Caco-2 (cell line): ENCODE results near the gene TEX35. TPM values are rescaled to one million over a fixed set of nuclear protein-coding genes. Genes with fewer than 3 reads are reported as not detected.
A peak's percentile ranks its signal among the peaks of the same experiment; 100 is the strongest.

Source experiments
- BruUV-seq: library from RNA; stranded (reverse); fragments of 400-500 nt; replicated peaks from 2 replicates; lab custom pipeline; 2021; lab: Mats Ljungman, UMichigan
- CTCF ChIA-PET: fragments of 300-600 bp; sonication (Branson Sonifier 250); formaldehyde crosslinking; loops from one replicate; lab custom pipeline; 2022; ENCODE audit warnings: antibody characterized with exemption; lab: Charles Lee
- POLR2A ChIA-PET: fragments of 300-600 bp; sonication (Branson Sonifier 250); formaldehyde crosslinking; loops from one replicate; lab custom pipeline; 2022; ENCODE audit warnings: antibody characterized with exemption; lab: Charles Lee
- DNase-seq, 2 experiments: peaks; one replicate each; pipeline versions ENCODE4 v3.0.0 to v3.0.0-alpha.2; 2020 to 2022
- H3K27me3 ChIP-seq: replicated peaks from 2 replicates; pipeline ENCODE4 v1.6.0; 2011; ENCODE audit warnings: low read length; ENCODE audit not compliant: control insufficient read depth, insufficient read depth
- H3K36me3 ChIP-seq: 2 replicates; pipeline ENCODE4 v1.5.1; 2011; ENCODE audit warnings: low read length; ENCODE audit not compliant: control insufficient read depth, insufficient read depth
- H3K4me1 ChIP-seq: fragments of 250-450 bp; sonication (Bioruptor Pico); 2 replicates; pipeline ENCODE4 v1.5.1; 2020; ENCODE audit warnings: mild to moderate bottlenecking
- H3K4me3 ChIP-seq: 2 replicates; pipeline ENCODE4 v1.5.1; 2011; ENCODE audit warnings: low read depth, mild to moderate bottlenecking, control low read depth, low read length
- H3K9me3 ChIP-seq: fragments of 250-450 bp; sonication (Bioruptor Pico); 2 replicates; pipeline ENCODE4 v1.5.1; 2020; ENCODE audit warnings: mild to moderate bottlenecking, moderate library complexity
- H3K27ac Mint-ChIP-seq: one replicate; pipeline ENCODE4 v1.8.0; 2022; ENCODE audit warnings: mixed read lengths; ENCODE audit not compliant: unreplicated experiment
- H3K27me3 Mint-ChIP-seq: one replicate; pipeline ENCODE4 v1.8.0; 2022; ENCODE audit warnings: mixed read lengths; ENCODE audit not compliant: insufficient read depth, unreplicated experiment
- H3K36me3 Mint-ChIP-seq: one replicate; pipeline ENCODE4 v1.8.0; 2022; ENCODE audit warnings: mild to moderate bottlenecking, mixed read lengths; ENCODE audit not compliant: insufficient read depth, unreplicated experiment
- H3K4me1 Mint-ChIP-seq: one replicate; pipeline ENCODE4 v1.8.0; 2022; ENCODE audit warnings: low read depth, mixed read lengths; ENCODE audit not compliant: unreplicated experiment
- H3K4me3 Mint-ChIP-seq: one replicate; pipeline ENCODE4 v1.8.0; 2022; ENCODE audit warnings: mild to moderate bottlenecking, moderate library complexity, mixed read lengths; ENCODE audit not compliant: unreplicated experiment
- H3K9me3 Mint-ChIP-seq: one replicate; pipeline ENCODE4 v1.8.0; 2022; ENCODE audit warnings: mixed read lengths; ENCODE audit not compliant: unreplicated experiment
- intact Hi-C: fragments of 100-400 bp; cut with micrococcal nuclease; formaldehyde crosslinking; loops from one replicate; pipeline ENCODE4 v1.10.0; 2022; ENCODE audit not compliant: unreplicated experiment
- total RNA-seq: library from RNA; stranded (reverse); gene quantifications from 2 replicates; pipeline ENCODE4 v1.2.3, GENCODE V29; 2022
- TF ChIP-seq, protein P1 (sequence below), 2 experiments: fragments of 200-600 bp in 1 of 2; IDR thresholded peaks; 1 replicate in 1 of 2; 2 replicates in 1 of 2; pipeline versions ENCODE4 v1.5.1 to v1.8.0; 2011 to 2022; ENCODE audit warnings: antibody characterized with exemption in 1 of 2, control low read depth in 1 of 2, inconsistent platforms in 1 of 2, low read depth in 1 of 2, low read length in 1 of 2, mild to moderate bottlenecking in 1 of 2, moderate library complexity in 1 of 2; ENCODE audit not compliant: insufficient read depth in 1 of 2, severe bottlenecking in 1 of 2, unreplicated experiment in 1 of 2

The TEX35 gene
- total RNA-seq, 1 experiment from 2014 or later, result not detected

DNA sequence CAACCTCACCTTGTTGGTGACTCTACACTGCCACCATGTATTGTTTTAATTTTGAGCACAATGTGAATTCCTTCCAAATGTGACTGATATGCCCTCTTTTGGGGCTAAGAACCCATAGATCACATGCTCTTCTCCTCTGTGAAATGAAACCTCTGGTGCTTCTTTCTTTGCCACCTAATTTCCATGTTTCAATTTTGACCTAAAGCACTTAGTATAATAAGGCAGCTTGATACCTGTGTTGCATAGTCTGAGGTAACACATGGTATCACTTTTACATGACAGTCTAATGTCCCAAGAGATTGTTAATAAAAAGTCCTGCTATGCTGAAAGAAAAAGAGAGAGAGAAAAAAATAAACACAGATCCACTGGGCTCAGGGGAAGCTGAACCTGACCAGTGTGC lies 40.4 kb upstream of the TEX35 start:
- H3K4me1 Mint-ChIP-seq, result peaks cover 5% of the 10 kb centered on the region
- Histone ChIP-seq H3K9me3 (no peaks in the 10 kb centered on the region), H3K4me3 (no peak overlapping the region), H3K4me1 (peaks cover 26% of the 10 kb centered on the region), H3K27me3 (no peaks in the 10 kb centered on the region), H3K36me3 (peaks cover 2% of the 10 kb centered on the region)
- H3K9me3 Mint-ChIP-seq, result no peaks in the 10 kb centered on the region
- DNase-seq, result no peak
- H3K4me3 Mint-ChIP-seq, result no peak overlapping the region
- H3K27ac Mint-ChIP-seq, result peak overlapping the region; percentile 14
- TF ChIP-seq, protein P1, sequence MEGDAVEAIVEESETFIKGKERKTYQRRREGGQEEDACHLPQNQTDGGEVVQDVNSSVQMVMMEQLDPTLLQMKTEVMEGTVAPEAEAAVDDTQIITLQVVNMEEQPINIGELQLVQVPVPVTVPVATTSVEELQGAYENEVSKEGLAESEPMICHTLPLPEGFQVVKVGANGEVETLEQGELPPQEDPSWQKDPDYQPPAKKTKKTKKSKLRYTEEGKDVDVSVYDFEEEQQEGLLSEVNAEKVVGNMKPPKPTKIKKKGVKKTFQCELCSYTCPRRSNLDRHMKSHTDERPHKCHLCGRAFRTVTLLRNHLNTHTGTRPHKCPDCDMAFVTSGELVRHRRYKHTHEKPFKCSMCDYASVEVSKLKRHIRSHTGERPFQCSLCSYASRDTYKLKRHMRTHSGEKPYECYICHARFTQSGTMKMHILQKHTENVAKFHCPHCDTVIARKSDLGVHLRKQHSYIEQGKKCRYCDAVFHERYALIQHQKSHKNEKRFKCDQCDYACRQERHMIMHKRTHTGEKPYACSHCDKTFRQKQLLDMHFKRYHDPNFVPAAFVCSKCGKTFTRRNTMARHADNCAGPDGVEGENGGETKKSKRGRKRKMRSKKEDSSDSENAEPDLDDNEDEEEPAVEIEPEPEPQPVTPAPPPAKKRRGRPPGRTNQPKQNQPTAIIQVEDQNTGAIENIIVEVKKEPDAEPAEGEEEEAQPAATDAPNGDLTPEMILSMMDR (IDR thresholded peaks at IDR 0.05; ENCODE audit: insufficient read depth in 1 of 2, low read depth in 1 of 2, low read length in 1 of 2, severe bottlenecking in 1 of 2, unreplicated experiment in 1 of 2), result no peak
- POLR2A ChIA-PET, result no interaction called here
- no peaks in the 10 kb centered on the region for H3K27me3 Mint-ChIP-seq
- BruUV-seq, result no TSS peak
- peaks cover 35% of the 10 kb centered on the region for H3K36me3 Mint-ChIP-seq
- CTCF ChIA-PET, result interaction anchor here (1.2 kb wide), 1 partner anchor 28 kb away, joined by 3 read pairs; no protein-coding TSS in a partner anchor
- intact Hi-C loops, result loop anchor here (5.0 kb wide), 1 partner anchor 160 kb away; no protein-coding TSS in a partner anchor

DNA sequence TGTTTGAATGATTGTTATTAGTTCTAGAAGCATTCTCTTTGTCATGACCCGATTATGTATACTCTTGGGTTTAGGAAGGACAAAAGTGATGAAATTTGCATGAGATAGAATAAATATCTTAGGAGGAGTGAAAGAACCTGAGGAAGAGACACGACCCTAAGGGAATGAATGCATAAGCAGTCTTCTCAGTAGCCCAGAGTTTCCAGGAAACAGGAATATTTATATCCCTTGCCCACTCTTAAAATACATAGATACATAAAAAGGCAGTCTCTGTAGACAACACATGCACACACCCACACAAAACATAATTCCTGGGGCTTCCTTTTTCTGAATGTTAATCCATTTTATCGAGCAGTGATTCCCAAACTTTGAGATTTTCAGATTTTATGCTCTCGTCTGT lies 35.5 kb upstream of the TEX35 start:
- intact Hi-C loops, result no loop called here
- TF ChIP-seq, protein P1 (IDR thresholded peaks at IDR 0.05; ENCODE audit: insufficient read depth in 1 of 2, low read depth in 1 of 2, low read length in 1 of 2, severe bottlenecking in 1 of 2, unreplicated experiment in 1 of 2), result no peak
- no peaks in the 10 kb centered on the region for H3K27me3 ChIP-seq
- H3K4me3 ChIP-seq, result no peak overlapping the region
- CTCF ChIA-PET, result no interaction called here
- POLR2A ChIA-PET, result no interaction called here
- no peak overlapping the region for H3K27ac Mint-ChIP-seq
- H3K4me1 Mint-ChIP-seq, result no peaks in the 10 kb centered on the region
- H3K9me3 ChIP-seq, result no peaks in the 10 kb centered on the region
- BruUV-seq, result no TSS peak
- H3K36me3 ChIP-seq, result no peaks in the 10 kb centered on the region; the same call in 1 of the 2 replicates
- DNase-seq, result no peak
- H3K9me3 Mint-ChIP-seq, result no peaks in the 10 kb centered on the region
- H3K27me3 Mint-ChIP-seq, result no peaks in the 10 kb centered on the region
- no peaks in the 10 kb centered on the region for H3K4me1 ChIP-seq
- H3K36me3 Mint-ChIP-seq, result peaks cover 27% of the 10 kb centered on the region
- no peak overlapping the region for H3K4me3 Mint-ChIP-seq

DNA sequence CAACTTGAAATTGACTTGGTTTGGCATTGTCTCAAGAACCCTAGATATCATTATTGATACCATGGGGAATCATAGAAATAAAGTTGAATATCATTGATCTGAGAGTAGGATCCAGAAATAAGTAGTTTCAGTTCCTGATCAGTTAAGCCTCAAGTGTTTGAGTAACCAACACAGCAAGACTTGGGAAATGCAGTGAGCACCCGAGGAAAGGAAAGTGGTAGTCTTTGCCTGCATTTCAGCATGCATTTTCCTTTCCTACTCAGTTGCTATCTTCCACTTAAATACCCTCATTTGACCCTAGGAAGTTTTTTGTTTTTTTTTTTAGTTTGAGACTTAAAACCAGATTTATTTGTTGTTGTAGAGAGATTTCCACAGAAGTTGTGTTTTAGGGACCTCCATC lies 35.1 kb upstream of the TEX35 start:
- no peak for DNase-seq
- intact Hi-C loops, result no loop called here

More for the DNA sequence above, 35.1 kb upstream of the TEX35 start:
- BruUV-seq, result no TSS peak
- Mint-ChIP-seq H3K4me1 (no peaks in the 10 kb centered on the region), H3K27ac (no peak overlapping the region), H3K9me3 (no peaks in the 10 kb centered on the region), H3K4me3 (no peak overlapping the region), H3K36me3 (peaks cover 24% of the 10 kb centered on the region), H3K27me3 (no peaks in the 10 kb centered on the region)
- POLR2A ChIA-PET, result no interaction called here
- no peak overlapping the region for H3K4me3 ChIP-seq
- CTCF ChIA-PET, result no interaction called here
- TF ChIP-seq, protein P1 (IDR thresholded peaks at IDR 0.05; ENCODE audit: insufficient read depth in 1 of 2, low read depth in 1 of 2, low read length in 1 of 2, severe bottlenecking in 1 of 2, unreplicated experiment in 1 of 2), result no peak
- H3K9me3 ChIP-seq, result no peaks in the 10 kb centered on the region
- H3K4me1 ChIP-seq, result no peaks in the 10 kb centered on the region
- H3K36me3 ChIP-seq, result no peaks in the 10 kb centered on the region; the same call in 1 of the 2 replicates
- no peaks in the 10 kb centered on the region for H3K27me3 ChIP-seq
